GM11168 (cell line): ENCODE measurements around the gene DENND5B.
"Not testable (repeated sequence)": the region's sequence is repeated elsewhere in the genome, so short reads cannot be mapped to it uniquely, and the experiment has no call there.

Source experiments
- in situ Hi-C: fragments of 300-500 bp; cut with MboI; formaldehyde crosslinking; loops from one replicate; pipeline ENCODE4 v1.12.0; 2022; ENCODE audit warnings: low sequenced_read_pairs; ENCODE audit not compliant: unreplicated experiment

The DENND5B gene

GRCh38 chr12:31403099-31403607 lies 187.8 kb downstream of the DENND5B start:
- in situ Hi-C loops: loop anchor here (5.0 kb wide), 1 partner anchor 234 kb away; no protein-coding TSS in a partner anchor

GRCh38 chr12:31393004-31393550 lies 197.9 kb downstream of the DENND5B start:
- in situ Hi-C loops: no loop called here

- in situ Hi-C loops: no loop called here
Measured at GRCh38 chr12:31390991-31391390, 199.9 kb downstream of the DENND5B start.

GRCh38 chr12:31388713-31389112 lies 202.2 kb downstream of the DENND5B start:
- in situ Hi-C loops: no loop called here

GRCh38 chr12:31387466-31387865 lies 203.5 kb downstream of the DENND5B start:
- in situ Hi-C loops: no loop called here

GRCh38 chr12:31387011-31387410 lies 203.9 kb downstream of the DENND5B start:
- in situ Hi-C loops: no loop called here

- in situ Hi-C loops: no loop called here
Measured at GRCh38 chr12:31386364-31386777, 204.6 kb downstream of the DENND5B start.

GRCh38 chr12:31377210-31377609 lies 213.7 kb downstream of the DENND5B start:
- in situ Hi-C loops: not testable (repeated sequence)

GRCh38 chr12:31375422-31375821 lies 215.5 kb downstream of the DENND5B start:
- in situ Hi-C loops: not testable (repeated sequence)

GRCh38 chr12:31371256-31371620 lies 219.7 kb downstream of the DENND5B start:
- in situ Hi-C loops: no loop called here

GRCh38 chr12:31370531-31371255 lies 220.2 kb downstream of the DENND5B start:
- in situ Hi-C loops: no loop called here

GRCh38 chr12:31369712-31370521 lies 221.0 kb downstream of the DENND5B start:
- in situ Hi-C loops: loop anchor here (10.0 kb wide), 1 partner anchor 105 kb away; no protein-coding TSS in a partner anchor

- in situ Hi-C loops: loop anchor here (10.0 kb wide), 1 partner anchor 104 kb away; no protein-coding TSS in a partner anchor
Measured at GRCh38 chr12:31368666-31369361, 222.1 kb downstream of the DENND5B start.

GRCh38 chr12:31366104-31366621 lies 224.8 kb downstream of the DENND5B start:
- in situ Hi-C loops: loop anchor here (10.0 kb wide), 1 partner anchor 101 kb away; no protein-coding TSS in a partner anchor

- in situ Hi-C loops: loop anchor here (10.0 kb wide), 1 partner anchor 99 kb away; no protein-coding TSS in a partner anchor
Measured at GRCh38 chr12:31363831-31364230, 227.1 kb downstream of the DENND5B start.

- in situ Hi-C loops: loop anchor here (10.0 kb wide), 1 partner anchor 99 kb away; no protein-coding TSS in a partner anchor
Measured at GRCh38 chr12:31363416-31363809, 227.5 kb downstream of the DENND5B start.

- in situ Hi-C loops: loop anchor here (10.0 kb wide), 1 partner anchor 98 kb away; no protein-coding TSS in a partner anchor
Measured at GRCh38 chr12:31362759-31363415, 228.0 kb downstream of the DENND5B start.

GRCh38 chr12:31362115-31362758 lies 228.7 kb downstream of the DENND5B start:
- in situ Hi-C loops: loop anchor here (10.0 kb wide), 1 partner anchor 97 kb away; no protein-coding TSS in a partner anchor

- in situ Hi-C loops: loop anchor here (10.0 kb wide), 1 partner anchor 97 kb away; no protein-coding TSS in a partner anchor
Measured at GRCh38 chr12:31361730-31362114, 229.2 kb downstream of the DENND5B start.
